NOMO-1 (cell line): Measurements from ENCODE around the gene SRPRA.
A peak's percentile ranks its signal among the peaks of the same experiment; 100 is the strongest.

Experiments
- DNase-seq, 2 experiments: peaks; one replicate each; lab custom pipeline; 2025; ENCODE audit not compliant: unreplicated experiment in 2 of 2; lab: John Stamatoyannopoulos, UW

The SRPRA gene

GRCh38 chr11:126231725-126232459 lies 36.8 kb downstream of the SRPRA start:
- DNase-seq, result no peak

GRCh38 chr11:126229858-126230540 lies 38.7 kb downstream of the SRPRA start:
- no peak for DNase-seq

- no peak for DNase-seq
Measured at GRCh38 chr11:126226334-126227084, 42.2 kb downstream of the SRPRA start.

- DNase-seq, result no peak
Measured at GRCh38 chr11:126225295-126225665, 43.4 kb downstream of the SRPRA start.

- no peak for DNase-seq
Measured at GRCh38 chr11:126224647-126225294, 43.9 kb downstream of the SRPRA start.

GRCh38 chr11:126219547-126219946 lies 49.1 kb downstream of the SRPRA start:
- DNase-seq, result no peak

- peak; percentile 4 to 29 for DNase-seq
Measured at GRCh38 chr11:126217491-126217890, 51.2 kb downstream of the SRPRA start.

GRCh38 chr11:126216526-126217305 lies 52.0 kb downstream of the SRPRA start:
- no peak for DNase-seq

- DNase-seq, result no peak
Measured at GRCh38 chr11:126214841-126215240, 53.9 kb downstream of the SRPRA start.

GRCh38 chr11:126214441-126214840 lies 54.3 kb downstream of the SRPRA start:
- DNase-seq, result no peak
